ENCODE measurements around the gene STXBP6. TPM values are rescaled to one million over a fixed set of nuclear protein-coding genes. Genes with fewer than 3 reads are reported as not detected.

STXBP6 gene
- total RNA-seq, 1 experiment from 2014 or later = 12.3 TPM

DNA sequence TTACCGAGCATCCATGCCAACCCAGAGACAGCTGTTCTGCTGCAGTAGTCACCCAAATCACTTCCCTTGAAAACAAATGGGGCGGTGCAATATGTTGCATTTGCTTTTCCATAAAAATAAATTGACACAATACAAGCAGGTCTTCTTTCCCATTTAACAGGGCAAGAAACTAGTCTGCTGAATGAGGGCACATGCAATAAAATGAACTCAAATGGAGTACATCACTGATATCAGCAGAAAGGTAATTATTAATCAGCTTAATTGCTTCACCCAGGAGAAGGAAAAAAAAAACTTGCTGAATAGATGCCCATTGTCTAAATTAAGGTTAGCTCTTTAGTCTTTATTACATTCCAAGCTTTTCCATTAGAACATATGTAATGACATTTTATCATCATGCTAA is 240.8 kb downstream of the STXBP6 start:
- H3K4me3 ChIP-seq = no peak overlapping the region
- BruUV-seq (replicated peaks) = no TSS peak
- TF ChIP-seq EZH2 (IDR thresholded peaks at IDR 0.05; ENCODE audit: low read depth) = no peak
- TF ChIP-seq, protein P1, sequence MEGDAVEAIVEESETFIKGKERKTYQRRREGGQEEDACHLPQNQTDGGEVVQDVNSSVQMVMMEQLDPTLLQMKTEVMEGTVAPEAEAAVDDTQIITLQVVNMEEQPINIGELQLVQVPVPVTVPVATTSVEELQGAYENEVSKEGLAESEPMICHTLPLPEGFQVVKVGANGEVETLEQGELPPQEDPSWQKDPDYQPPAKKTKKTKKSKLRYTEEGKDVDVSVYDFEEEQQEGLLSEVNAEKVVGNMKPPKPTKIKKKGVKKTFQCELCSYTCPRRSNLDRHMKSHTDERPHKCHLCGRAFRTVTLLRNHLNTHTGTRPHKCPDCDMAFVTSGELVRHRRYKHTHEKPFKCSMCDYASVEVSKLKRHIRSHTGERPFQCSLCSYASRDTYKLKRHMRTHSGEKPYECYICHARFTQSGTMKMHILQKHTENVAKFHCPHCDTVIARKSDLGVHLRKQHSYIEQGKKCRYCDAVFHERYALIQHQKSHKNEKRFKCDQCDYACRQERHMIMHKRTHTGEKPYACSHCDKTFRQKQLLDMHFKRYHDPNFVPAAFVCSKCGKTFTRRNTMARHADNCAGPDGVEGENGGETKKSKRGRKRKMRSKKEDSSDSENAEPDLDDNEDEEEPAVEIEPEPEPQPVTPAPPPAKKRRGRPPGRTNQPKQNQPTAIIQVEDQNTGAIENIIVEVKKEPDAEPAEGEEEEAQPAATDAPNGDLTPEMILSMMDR (conservative IDR thresholded peaks at IDR 0.05) = no peak
- no peaks in the 10 kb centered on the region for H3K79me2 ChIP-seq (ENCODE audit: low read depth)
- no peaks in the 10 kb centered on the region for H3K9me2 ChIP-seq (ENCODE audit: insufficient read depth)
- POLR2A ChIA-PET (ENCODE audit: unreplicated experiment) = no interaction called here
- no peaks in the 10 kb centered on the region for H3F3A ChIP-seq (ENCODE audit: insufficient read depth, low read depth)
- no peak overlapping the region for H3K4me2 ChIP-seq
- intact Hi-C loops (cut with micrococcal nuclease; ENCODE audit: unreplicated experiment) = loop anchor here (5.0 to 10.0 kb wide), 2 partner anchors 238 to 426 kb away; no protein-coding TSS in a partner anchor
- H4K20me1 ChIP-seq (ENCODE audit: insufficient read depth) = no peaks in the 10 kb centered on the region
- H3K27ac ChIP-seq = no peak overlapping the region
- no peaks in the 10 kb centered on the region for H3K36me3 ChIP-seq (ENCODE audit: low read depth)
- H3K4me1 ChIP-seq (replicated peaks; ENCODE audit: insufficient read depth) = no peaks in the 10 kb centered on the region
- DNase-seq = no peak
- H3K9me3 ChIP-seq (ENCODE audit: insufficient read depth, low read depth) = no peaks in the 10 kb centered on the region
- H3K27me3 ChIP-seq (ENCODE audit: insufficient read depth, low read depth) = no peaks in the 10 kb centered on the region
- no peak overlapping the region for H2AFZ ChIP-seq
- CTCF ChIA-PET = no interaction called here

DNA sequence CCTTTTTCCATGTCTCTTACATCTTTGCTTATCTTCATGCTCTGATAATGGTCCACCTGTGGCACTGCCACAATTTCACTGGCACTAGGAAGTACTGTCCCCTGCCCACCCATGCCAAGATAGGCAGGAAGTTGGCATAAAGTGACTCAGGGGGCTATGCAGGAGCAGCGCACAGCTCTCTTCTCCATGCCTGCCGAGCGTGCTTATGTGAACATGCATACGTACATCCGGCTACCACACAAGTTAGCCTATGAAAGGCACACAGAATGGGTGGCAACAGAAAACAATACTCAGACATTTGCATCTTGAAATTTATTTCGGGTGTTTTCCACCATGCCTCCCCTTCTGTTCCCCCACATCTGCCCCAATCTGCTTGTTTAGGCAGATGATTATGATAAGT is 241.5 kb downstream of the STXBP6 start:
- H4K20me1 ChIP-seq (ENCODE audit: insufficient read depth) = no peaks in the 10 kb centered on the region
- H3K27me3 ChIP-seq (ENCODE audit: insufficient read depth, low read depth) = no peaks in the 10 kb centered on the region
- BruUV-seq (replicated peaks) = no TSS peak
- no peaks in the 10 kb centered on the region for H3F3A ChIP-seq (ENCODE audit: insufficient read depth, low read depth)
- no peaks in the 10 kb centered on the region for H3K36me3 ChIP-seq (ENCODE audit: low read depth)
- intact Hi-C loops (cut with micrococcal nuclease; ENCODE audit: unreplicated experiment) = loop anchor here (5.0 to 10.0 kb wide), 2 partner anchors 239 to 426 kb away; no protein-coding TSS in a partner anchor
- DNase-seq = no peak
- H3K79me2 ChIP-seq (ENCODE audit: low read depth) = no peaks in the 10 kb centered on the region
- ChIA-PET POLR2A (ENCODE audit: unreplicated experiment) (no interaction called here), CTCF (no interaction called here)
- H3K9me3 ChIP-seq (ENCODE audit: insufficient read depth, low read depth) = no peaks in the 10 kb centered on the region
- H3K27ac ChIP-seq = no peak overlapping the region
- no peak overlapping the region for H2AFZ ChIP-seq
- H3K4me2 ChIP-seq = no peak overlapping the region
- no peaks in the 10 kb centered on the region for H3K9me2 ChIP-seq (ENCODE audit: insufficient read depth)
- no peaks in the 10 kb centered on the region for H3K4me1 ChIP-seq (replicated peaks; ENCODE audit: insufficient read depth)
- no peak for TF ChIP-seq EZH2 (IDR thresholded peaks at IDR 0.05; ENCODE audit: low read depth)
- TF ChIP-seq, protein P1 (conservative IDR thresholded peaks at IDR 0.05) = no peak
- H3K4me3 ChIP-seq = no peak overlapping the region

DNA sequence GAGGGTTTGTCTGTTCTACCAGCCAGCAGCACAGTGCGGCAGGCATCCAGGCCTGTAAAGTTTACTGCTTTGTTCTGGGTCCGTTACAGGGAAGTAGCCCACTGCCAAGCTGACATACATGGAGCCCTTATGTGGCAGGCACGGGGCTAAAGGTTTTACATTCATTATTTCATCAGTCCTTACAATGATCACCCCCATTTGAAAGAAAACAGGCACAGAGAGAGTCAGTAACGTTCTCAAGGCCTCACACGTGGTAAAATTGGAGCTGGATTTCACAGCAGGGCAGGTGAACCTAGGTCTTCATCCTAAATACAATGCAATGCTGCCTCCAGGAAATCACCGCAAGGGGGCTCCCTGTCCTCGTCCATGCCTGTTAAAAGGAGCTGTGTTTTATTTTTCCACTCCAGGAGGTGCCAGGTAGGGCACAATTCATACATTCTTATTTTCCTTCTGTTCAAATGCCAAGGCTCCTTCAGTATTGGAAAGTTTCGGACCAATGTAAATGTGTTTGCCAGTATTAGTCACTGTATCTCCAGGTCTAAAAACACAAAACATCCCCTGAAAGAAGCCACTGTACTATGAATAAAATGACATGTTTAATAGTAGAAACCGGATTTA is 243.8 kb downstream of the STXBP6 start:
- intact Hi-C loops (cut with micrococcal nuclease; ENCODE audit: unreplicated experiment) = loop anchor here (1.0 to 10.0 kb wide), 6 partner anchors 227 to 595 kb away; no protein-coding TSS in a partner anchor
- DNase-seq = peak; percentile 37 to 62
- BruUV-seq (replicated peaks) = no TSS peak
- Histone ChIP-seq H3F3A (ENCODE audit: insufficient read depth, low read depth) (no peaks in the 10 kb centered on the region), H3K9me2 (ENCODE audit: insufficient read depth) (no peaks in the 10 kb centered on the region), H3K36me3 (ENCODE audit: low read depth) (no peaks in the 10 kb centered on the region), H3K79me2 (ENCODE audit: low read depth) (no peaks in the 10 kb centered on the region), H3K27me3 (ENCODE audit: insufficient read depth, low read depth) (no peaks in the 10 kb centered on the region), H4K20me1 (ENCODE audit: insufficient read depth) (no peaks in the 10 kb centered on the region), H3K27ac (no peak overlapping the region), H2AFZ (no peak overlapping the region), H3K4me2 (no peak overlapping the region), H3K4me3 (no peak overlapping the region), H3K9me3 (ENCODE audit: insufficient read depth, low read depth) (no peaks in the 10 kb centered on the region), H3K4me1 (replicated peaks; ENCODE audit: insufficient read depth) (no peaks in the 10 kb centered on the region)
- POLR2A ChIA-PET (ENCODE audit: unreplicated experiment) = no interaction called here
- no peak for TF ChIP-seq EZH2 (IDR thresholded peaks at IDR 0.05; ENCODE audit: low read depth)
- TF ChIP-seq, protein P1 (conservative IDR thresholded peaks at IDR 0.05) = peak; percentile 80
- CTCF ChIA-PET = interaction anchor here (0.6 to 1.7 kb wide), 8 partner anchors 12 to 431 kb away, joined by 3 to 11 read pairs (median 3); no protein-coding TSS in a partner anchor

Measured in PC-9 (cell line).